LHCN-M2 (cell line): ENCODE data around the gene GAN. TPM values are rescaled to one million over a fixed set of nuclear protein-coding genes. Genes with fewer than 3 reads are reported as not detected.

Experiments used
- DNase-seq: peaks from one replicate; pipeline ENCODE4 v3.0.0-alpha.2; 2012; ENCODE audit warnings: low read depth
- polyA plus RNA-seq: library from polyadenylated mRNA; unstranded; fragments of >200 nt; gene quantifications from one replicate; pipeline ENCODE4 v1.2.1, GENCODE V29; 2012; ENCODE audit warnings: missing spikeins
- total RNA-seq: library from RNA; depleted of rRNA; stranded (reverse); fragments of >200 nt; gene quantifications from 2 replicates; pipeline ENCODE4 v1.2.3, GENCODE V29; 2014; rRNA removed

The GAN gene
- total RNA-seq, result 4.5 and 4.8 TPM in 2 replicates
- 0.97 TPM for polyA plus RNA-seq

GRCh38 chr16:81314603-81315270 is at the start of gene GAN:
TSS of gene GAN (plus strand) at chr16:81314962. CDS start at chr16:81315114, 152 bp downstream.
- peak; percentile 92 for DNase-seq

- no peak for DNase-seq
These were observed 49.7 kb upstream of the GAN start for GRCh38 chr16:81265052-81265451.

GRCh38 chr16:81265658-81266451 is 48.9 kb upstream of the GAN start:
- DNase-seq, result no peak

- peak; percentile 13 for DNase-seq
These were observed 48.1 kb upstream of the GAN start for GRCh38 chr16:81266680-81267095.

GRCh38 chr16:81268509-81268908 is 46.3 kb upstream of the GAN start:
- DNase-seq, result no peak

GRCh38 chr16:81273223-81273950 is 41.4 kb upstream of the GAN start:
- no peak for DNase-seq

- no peak for DNase-seq
These were observed 39.7 kb upstream of the GAN start for GRCh38 chr16:81275064-81275532.

- DNase-seq, result no peak
These were observed 39.0 kb upstream of the GAN start for GRCh38 chr16:81275795-81276194.

GRCh38 chr16:81276323-81276722 is 38.4 kb upstream of the GAN start:
- no peak for DNase-seq

GRCh38 chr16:81277541-81278080 is 37.2 kb upstream of the GAN start:
- DNase-seq, result no peak

GRCh38 chr16:81278526-81278925 is 36.2 kb upstream of the GAN start:
- no peak for DNase-seq

GRCh38 chr16:81279392-81279791 is 35.4 kb upstream of the GAN start:
- DNase-seq, result no peak

GRCh38 chr16:81280393-81280792 is 34.4 kb upstream of the GAN start:
- DNase-seq, result no peak

- DNase-seq, result peak; percentile 12
These were observed 31.7 kb upstream of the GAN start for GRCh38 chr16:81283044-81283443.

- no peak for DNase-seq
These were observed 29.7 kb upstream of the GAN start for GRCh38 chr16:81284995-81285600.

GRCh38 chr16:81286190-81286589 is 28.6 kb upstream of the GAN start:
- no peak for DNase-seq

GRCh38 chr16:81291117-81291516 is 23.6 kb upstream of the GAN start:
- no peak for DNase-seq

GRCh38 chr16:81292936-81293335 is 21.8 kb upstream of the GAN start:
- no peak for DNase-seq

GRCh38 chr16:81293909-81294802 is 20.6 kb upstream of the GAN start:
- no peak for DNase-seq

- no peak for DNase-seq
These were observed 18.1 kb upstream of the GAN start for GRCh38 chr16:81296631-81297030.
